Left hindlimb (tissue), 1 donor: Measurements from ENCODE around the gene GJA4.

Experiments used
- DNase-seq: peaks from one replicate; pipeline ENCODE4 v3.0.0-alpha.2; 2018

The GJA4 gene

GRCh38 chr1:34840426-34840825 lies 47.6 kb downstream of the GJA4 start:
- no peak for DNase-seq

GRCh38 chr1:34842073-34842472 lies 49.3 kb downstream of the GJA4 start:
- DNase-seq = no peak

- DNase-seq = no peak
Observed at GRCh38 chr1:34842952-34843371, 50.2 kb downstream of the GJA4 start.

GRCh38 chr1:34843392-34844251 lies 50.8 kb downstream of the GJA4 start:
- DNase-seq = no peak

GRCh38 chr1:34844252-34844634 lies 51.4 kb downstream of the GJA4 start:
- no peak for DNase-seq
